ENCODE measurements around the gene THAP2.

THAP2 gene

DNA sequence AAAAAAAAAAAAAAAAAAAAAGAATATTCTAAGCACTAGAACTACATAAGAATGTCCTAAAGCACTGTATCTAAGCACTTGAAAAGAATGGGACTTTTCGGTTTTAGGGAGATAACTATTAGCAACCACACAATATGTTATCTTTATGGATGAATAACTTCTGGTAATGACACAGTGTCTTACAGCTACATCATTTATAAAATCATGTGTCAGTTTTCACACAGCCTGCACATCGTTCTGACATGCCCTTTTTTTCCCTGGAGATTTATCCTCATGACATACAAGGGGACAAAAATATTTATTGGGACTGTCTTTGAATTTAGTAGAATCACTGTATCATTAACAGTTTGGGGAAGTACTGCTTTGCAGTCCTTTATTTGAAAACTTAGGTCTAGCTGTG, 39.1 kb downstream of the THAP2 start:
- DNase-seq (ENCODE audit: low read depth) = no peak

DNA sequence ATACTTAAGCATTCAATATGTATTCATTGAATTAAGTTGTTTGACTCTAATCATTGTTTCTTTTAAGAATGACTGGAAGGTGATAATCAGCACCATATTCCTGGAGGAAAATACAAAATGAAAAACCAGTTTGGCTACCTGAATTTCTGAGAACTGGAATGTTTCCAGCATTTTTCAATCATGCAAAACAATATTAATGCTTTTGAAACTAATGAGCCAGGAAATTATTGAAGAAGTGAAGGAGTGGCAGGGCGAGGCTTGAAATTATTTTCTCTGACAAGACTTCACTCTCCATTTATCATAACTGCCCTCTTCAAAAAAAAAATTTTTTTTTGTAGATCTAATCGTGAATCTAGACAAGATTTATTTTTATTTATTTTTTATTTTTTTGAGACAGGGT, 40.8 kb downstream of the THAP2 start:
- DNase-seq (ENCODE audit: low read depth) = no peak

DNA sequence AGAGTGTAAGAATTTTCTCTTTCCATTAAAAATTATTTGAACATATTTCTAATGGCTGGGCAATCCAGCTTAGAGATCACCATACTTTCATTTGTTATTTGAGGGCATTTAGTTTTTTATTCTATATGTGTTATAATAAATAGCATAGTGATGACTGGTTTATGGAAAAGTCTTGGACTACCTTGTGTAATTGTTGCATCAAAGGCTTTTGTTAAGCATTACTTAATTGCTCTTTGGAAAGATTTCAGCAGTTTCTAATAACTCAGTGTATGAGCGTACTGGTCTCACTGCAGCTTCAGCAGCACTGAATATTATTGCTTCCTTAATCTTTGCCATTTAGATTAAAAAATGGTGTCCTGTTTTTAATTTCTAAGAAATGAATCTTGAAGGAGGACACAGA, 44.6 kb downstream of the THAP2 start:
- no peak for DNase-seq (ENCODE audit: low read depth)

- no peak for DNase-seq (ENCODE audit: low read depth)
These were observed 46.4 kb downstream of the THAP2 start for GRCh38 chr12:71710276-71711125.

DNA sequence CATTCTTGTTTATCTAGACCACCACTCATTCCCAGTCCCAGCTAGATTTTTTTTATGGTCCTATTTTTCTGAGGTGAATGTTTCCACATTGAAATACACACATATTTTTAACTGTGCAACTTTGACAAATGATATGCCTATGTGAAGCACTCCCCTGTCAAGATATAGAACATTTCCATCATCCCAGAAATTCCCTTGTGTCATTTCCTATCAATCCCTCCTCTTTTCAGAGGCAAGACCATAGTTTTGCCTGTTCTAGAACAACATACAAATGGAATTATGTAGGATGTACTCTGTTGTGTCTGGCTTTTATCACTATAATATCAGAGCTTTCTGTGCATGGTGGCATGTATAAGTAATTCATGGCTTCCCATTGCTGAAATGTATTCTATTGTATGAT, 54.5 kb downstream of the THAP2 start:
- DNase-seq (ENCODE audit: low read depth) = no peak

- DNase-seq (ENCODE audit: low read depth) = no peak
These were observed 55.7 kb downstream of the THAP2 start for GRCh38 chr12:71719647-71720370.

DNA sequence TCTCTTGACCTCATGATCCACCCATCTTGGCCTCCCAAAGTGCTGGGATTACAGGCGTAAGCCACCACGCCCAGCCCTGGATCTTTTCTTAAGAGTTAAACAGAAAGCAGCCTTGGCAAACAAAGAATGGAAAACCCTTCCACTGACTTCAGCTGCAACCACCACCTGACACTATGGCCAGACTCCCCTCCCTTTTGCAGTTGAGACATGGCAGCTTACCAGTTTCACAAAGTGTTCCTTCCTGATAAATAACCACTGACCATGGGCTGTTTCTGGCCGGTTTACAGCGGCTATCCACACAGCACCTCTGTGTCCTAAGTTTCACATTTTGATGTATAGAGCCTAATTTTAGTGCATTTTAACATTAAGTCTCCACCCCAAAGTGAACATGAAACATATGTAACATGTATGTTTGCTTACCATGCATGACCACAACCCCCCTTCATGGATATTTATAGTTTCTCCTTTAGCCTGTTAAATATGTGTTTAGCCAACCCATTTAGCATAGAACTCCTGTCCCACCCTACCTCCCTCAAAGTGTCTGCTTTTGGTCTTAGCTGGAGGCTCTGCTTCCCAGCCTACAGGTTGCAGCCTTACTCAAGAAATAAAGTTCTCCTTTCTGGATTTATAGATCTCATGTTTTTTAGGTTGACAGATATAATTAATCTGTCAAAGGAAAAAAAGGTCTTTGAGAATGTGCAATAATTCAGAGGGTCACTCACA, 57.8 kb downstream of the THAP2 start:
- DNase-seq (ENCODE audit: low read depth) = no peak

DNA sequence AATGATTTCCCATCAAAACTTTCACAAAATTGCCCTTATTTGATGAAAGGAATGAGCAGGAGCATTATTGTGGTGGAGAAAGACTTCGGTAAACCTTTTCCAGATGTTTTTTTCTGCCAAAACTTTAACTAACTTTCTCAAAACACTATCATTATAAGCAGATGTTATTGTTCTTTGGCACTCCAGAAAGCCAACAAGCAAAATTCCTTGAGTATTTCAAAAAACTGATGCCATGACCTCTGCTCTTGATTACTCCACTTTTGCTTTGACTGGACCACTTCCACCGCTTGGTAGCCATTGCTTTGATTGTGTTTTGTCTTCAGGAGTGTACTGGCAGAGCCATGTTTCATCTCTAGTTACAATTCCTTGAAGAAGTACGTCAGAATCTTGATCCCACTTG, 60.9 kb downstream of the THAP2 start:
- DNase-seq (ENCODE audit: low read depth) = no peak

- DNase-seq (ENCODE audit: low read depth) = no peak
These were observed 62.4 kb downstream of the THAP2 start for GRCh38 chr12:71726548-71726947.

GRCh38 chr12:71727958-71728357, 63.9 kb downstream of the THAP2 start:
- no peak for DNase-seq (ENCODE audit: low read depth)
